ENCODE results near the gene WIF1. TPM values are rescaled to one million over a fixed set of nuclear protein-coding genes. Genes with fewer than 3 reads are reported as not detected.

WIF1 gene
- total RNA-seq, 1 donor from 2014 or later, result 1.0 TPM

GRCh38 chr12:65094722-65095121 lies 26.4 kb downstream of the WIF1 start:
- Histone ChIP-seq H3K9me3 (ENCODE audit: control insufficient read depth in 3 of 3, low read length in 3 of 3) (no peaks in the 10 kb centered on the region), H3K27me3 (ENCODE audit: control insufficient read depth in 3 of 3, insufficient read depth in 3 of 3, low read length in 3 of 3) (peaks cover 0 to 11% (median 9%) of the 10 kb centered on the region in 3 donors), H3K27ac (ENCODE audit: low read depth, low read length) (no peak overlapping the region), H3K4me1 (ENCODE audit: control insufficient read depth in 3 of 3, insufficient read depth in 3 of 3, low read length in 3 of 3) (no peaks in the 10 kb centered on the region), H3K4me3 (ENCODE audit: low read length in 3 of 3) (no peak overlapping the region), H3K36me3 (ENCODE audit: control insufficient read depth in 3 of 3, insufficient read depth in 3 of 3, low read length in 3 of 3) (no peaks in the 10 kb centered on the region), H3K9ac (ENCODE audit: low read depth in 1 of 3, low read length in 3 of 3) (no peak overlapping the region)

- peaks cover 0 to 9% (median 7%) of the 10 kb centered on the region in 3 donors for H3K27me3 ChIP-seq (ENCODE audit: control insufficient read depth in 3 of 3, insufficient read depth in 3 of 3, low read length in 3 of 3)
- no peak overlapping the region for H3K9ac ChIP-seq (ENCODE audit: low read depth in 1 of 3, low read length in 3 of 3)
- H3K9me3 ChIP-seq (ENCODE audit: control insufficient read depth in 3 of 3, low read length in 3 of 3), result no peaks in the 10 kb centered on the region
- H3K4me1 ChIP-seq (ENCODE audit: control insufficient read depth in 3 of 3, insufficient read depth in 3 of 3, low read length in 3 of 3), result no peaks in the 10 kb centered on the region
- H3K36me3 ChIP-seq (ENCODE audit: control insufficient read depth in 3 of 3, insufficient read depth in 3 of 3, low read length in 3 of 3), result no peaks in the 10 kb centered on the region
- H3K27ac ChIP-seq (ENCODE audit: low read depth, low read length), result no peak overlapping the region
- no peak overlapping the region for H3K4me3 ChIP-seq (ENCODE audit: low read length in 3 of 3)
Observed at GRCh38 chr12:65093606-65094005, 27.5 kb downstream of the WIF1 start.

DNA sequence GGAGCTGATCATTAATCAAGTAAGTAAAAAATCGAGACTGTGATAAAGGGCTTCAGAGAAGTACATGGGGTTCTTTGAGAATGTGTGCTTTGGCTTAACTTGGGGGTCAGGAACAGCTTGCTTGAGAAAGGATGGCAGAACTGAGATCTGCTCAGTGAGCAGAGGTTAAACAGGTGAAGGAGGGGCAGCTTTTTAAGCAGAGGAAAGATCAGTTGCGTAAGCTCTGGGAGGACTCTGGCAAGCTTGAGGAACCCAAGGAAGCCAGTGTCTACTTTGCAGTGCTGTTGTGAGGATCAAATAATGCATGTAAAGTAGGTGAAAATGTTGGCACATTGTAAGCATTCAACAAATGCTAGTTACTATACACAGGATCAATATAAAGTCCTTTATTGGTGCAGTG lies 30.6 kb downstream of the WIF1 start:
- H3K27me3 ChIP-seq (ENCODE audit: control insufficient read depth in 3 of 3, insufficient read depth in 3 of 3, low read length in 3 of 3), result peaks cover 3 to 10% (median 9%) of the 10 kb centered on the region in 3 donors
- no peak overlapping the region for H3K27ac ChIP-seq (ENCODE audit: low read depth, low read length)
- H3K4me1 ChIP-seq (ENCODE audit: control insufficient read depth in 3 of 3, insufficient read depth in 3 of 3, low read length in 3 of 3), result no peaks in the 10 kb centered on the region
- H3K36me3 ChIP-seq (ENCODE audit: control insufficient read depth in 3 of 3, insufficient read depth in 3 of 3, low read length in 3 of 3), result no peaks in the 10 kb centered on the region
- H3K9me3 ChIP-seq (ENCODE audit: control insufficient read depth in 3 of 3, low read length in 3 of 3), result no peaks in the 10 kb centered on the region
- no peak overlapping the region for H3K9ac ChIP-seq (ENCODE audit: low read depth in 1 of 3, low read length in 3 of 3)
- H3K4me3 ChIP-seq (ENCODE audit: low read length in 3 of 3), result no peak overlapping the region

GRCh38 chr12:65086236-65086635 lies 34.9 kb downstream of the WIF1 start:
- Histone ChIP-seq H3K36me3 (ENCODE audit: control insufficient read depth in 3 of 3, insufficient read depth in 3 of 3, low read length in 3 of 3) (no peaks in the 10 kb centered on the region), H3K27me3 (ENCODE audit: control insufficient read depth in 3 of 3, insufficient read depth in 3 of 3, low read length in 3 of 3) (peaks cover 3 to 5% (median 3%) of the 10 kb centered on the region in 3 donors), H3K9me3 (ENCODE audit: control insufficient read depth in 3 of 3, low read length in 3 of 3) (no peaks in the 10 kb centered on the region), H3K4me1 (ENCODE audit: control insufficient read depth in 3 of 3, insufficient read depth in 3 of 3, low read length in 3 of 3) (no peaks in the 10 kb centered on the region), H3K9ac (ENCODE audit: low read depth in 1 of 3, low read length in 3 of 3) (no peak overlapping the region), H3K27ac (ENCODE audit: low read depth, low read length) (no peak overlapping the region), H3K4me3 (ENCODE audit: low read length in 3 of 3) (no peak overlapping the region)

GRCh38 chr12:65084579-65084978 lies 36.5 kb downstream of the WIF1 start:
- Histone ChIP-seq H3K4me1 (ENCODE audit: control insufficient read depth in 3 of 3, insufficient read depth in 3 of 3, low read length in 3 of 3) (no peaks in the 10 kb centered on the region), H3K9ac (ENCODE audit: low read depth in 1 of 3, low read length in 3 of 3) (no peak overlapping the region), H3K27ac (ENCODE audit: low read depth, low read length) (no peak overlapping the region), H3K9me3 (ENCODE audit: control insufficient read depth in 3 of 3, low read length in 3 of 3) (no peaks in the 10 kb centered on the region), H3K36me3 (ENCODE audit: control insufficient read depth in 3 of 3, insufficient read depth in 3 of 3, low read length in 3 of 3) (no peaks in the 10 kb centered on the region), H3K27me3 (ENCODE audit: control insufficient read depth in 3 of 3, insufficient read depth in 3 of 3, low read length in 3 of 3) (peaks cover 0 to 3% (median 3%) of the 10 kb centered on the region in 3 donors), H3K4me3 (ENCODE audit: low read length in 3 of 3) (no peak overlapping the region)

DNA sequence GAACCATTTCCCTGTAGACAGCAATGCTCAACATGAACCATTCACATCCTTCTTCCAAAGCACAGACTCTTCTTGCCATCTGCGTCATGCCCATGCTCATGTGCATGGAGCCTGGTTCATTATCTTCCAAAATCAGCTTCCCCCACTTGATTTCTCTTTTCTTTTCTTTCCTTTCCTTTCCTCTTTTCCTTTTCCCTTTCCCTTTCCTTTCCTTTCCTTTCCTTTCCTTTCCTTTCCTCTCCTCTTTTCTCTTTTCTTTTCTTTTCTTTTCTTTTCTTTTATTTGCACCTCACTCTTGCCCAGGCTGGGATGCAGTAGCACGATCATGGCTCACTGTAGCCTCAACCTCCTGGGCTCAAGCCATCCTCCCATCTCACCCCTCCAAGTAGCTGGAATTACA lies 37.5 kb downstream of the WIF1 start:
- Histone ChIP-seq H3K27ac (ENCODE audit: low read depth, low read length) (no peak overlapping the region), H3K9me3 (ENCODE audit: control insufficient read depth in 3 of 3, low read length in 3 of 3) (no peaks in the 10 kb centered on the region), H3K36me3 (ENCODE audit: control insufficient read depth in 3 of 3, insufficient read depth in 3 of 3, low read length in 3 of 3) (no peaks in the 10 kb centered on the region), H3K4me3 (ENCODE audit: low read length in 3 of 3) (no peak overlapping the region), H3K27me3 (ENCODE audit: control insufficient read depth in 3 of 3, insufficient read depth in 3 of 3, low read length in 3 of 3) (peaks cover 0 to 3% (median 3%) of the 10 kb centered on the region in 3 donors), H3K9ac (ENCODE audit: low read depth in 1 of 3, low read length in 3 of 3) (no peak overlapping the region), H3K4me1 (ENCODE audit: control insufficient read depth in 3 of 3, insufficient read depth in 3 of 3, low read length in 3 of 3) (no peaks in the 10 kb centered on the region)

DNA sequence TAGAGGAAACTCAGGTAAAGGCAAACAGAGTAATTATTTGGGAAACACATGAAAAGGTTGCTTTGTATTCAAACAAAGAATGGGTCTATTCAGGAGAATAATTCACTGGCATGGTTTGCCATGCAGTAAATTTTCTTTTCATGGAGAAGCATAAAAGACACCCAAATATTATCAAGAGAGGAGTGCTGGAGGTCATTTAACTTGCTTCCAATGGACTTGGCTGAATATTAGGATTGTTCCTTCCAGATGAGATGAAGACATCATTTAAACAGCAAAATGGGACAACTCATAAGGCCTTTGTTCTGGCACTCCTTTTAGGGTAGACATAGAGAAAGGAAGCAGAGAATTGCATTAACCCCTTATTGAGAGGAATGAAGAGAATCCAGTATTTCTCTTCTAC lies 38.7 kb downstream of the WIF1 start:
- Histone ChIP-seq H3K9me3 (ENCODE audit: control insufficient read depth in 3 of 3, low read length in 3 of 3) (no peaks in the 10 kb centered on the region), H3K27ac (ENCODE audit: low read depth, low read length) (no peak overlapping the region), H3K4me1 (ENCODE audit: control insufficient read depth in 3 of 3, insufficient read depth in 3 of 3, low read length in 3 of 3) (no peaks in the 10 kb centered on the region), H3K4me3 (ENCODE audit: low read length in 3 of 3) (no peak overlapping the region), H3K27me3 (ENCODE audit: control insufficient read depth in 3 of 3, insufficient read depth in 3 of 3, low read length in 3 of 3) (peaks cover 0 to 3% (median 0%) of the 10 kb centered on the region in 3 donors), H3K36me3 (ENCODE audit: control insufficient read depth in 3 of 3, insufficient read depth in 3 of 3, low read length in 3 of 3) (no peaks in the 10 kb centered on the region), H3K9ac (ENCODE audit: low read depth in 1 of 3, low read length in 3 of 3) (no peak overlapping the region)

GRCh38 chr12:65081496-65081895 lies 39.6 kb downstream of the WIF1 start:
- Histone ChIP-seq H3K9me3 (ENCODE audit: control insufficient read depth in 3 of 3, low read length in 3 of 3) (no peaks in the 10 kb centered on the region), H3K9ac (ENCODE audit: low read depth in 1 of 3, low read length in 3 of 3) (no peak overlapping the region), H3K36me3 (ENCODE audit: control insufficient read depth in 3 of 3, insufficient read depth in 3 of 3, low read length in 3 of 3) (no peaks in the 10 kb centered on the region), H3K27me3 (ENCODE audit: control insufficient read depth in 3 of 3, insufficient read depth in 3 of 3, low read length in 3 of 3) (peaks cover 0 to 3% (median 0%) of the 10 kb centered on the region in 3 donors), H3K4me3 (ENCODE audit: low read length in 3 of 3) (no peak overlapping the region), H3K4me1 (ENCODE audit: control insufficient read depth in 3 of 3, insufficient read depth in 3 of 3, low read length in 3 of 3) (no peaks in the 10 kb centered on the region), H3K27ac (ENCODE audit: low read depth, low read length) (no peak overlapping the region)

DNA sequence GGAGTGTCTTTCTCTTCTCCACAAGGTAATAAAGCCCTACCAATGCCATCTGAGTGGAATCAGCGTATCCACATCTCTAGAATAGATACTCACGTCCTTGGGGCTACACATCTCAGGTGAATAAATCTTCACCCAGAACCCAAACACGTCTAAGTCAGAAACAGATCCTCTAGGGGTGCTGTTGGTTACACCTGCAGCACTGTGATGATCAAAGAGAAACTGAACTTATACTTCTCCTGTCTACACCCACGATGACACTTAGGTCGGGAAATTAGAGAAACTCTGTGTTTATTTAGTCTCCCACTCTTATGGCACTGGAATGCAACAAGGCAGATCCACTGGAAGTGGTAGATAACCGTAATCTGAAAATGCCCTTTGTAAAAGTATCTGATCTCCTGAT lies 46.2 kb downstream of the WIF1 start:
- no peak overlapping the region for H3K9ac ChIP-seq (ENCODE audit: low read depth in 1 of 3, low read length in 3 of 3)
- H3K4me3 ChIP-seq (ENCODE audit: low read length in 3 of 3), result no peak overlapping the region
- H3K4me1 ChIP-seq (ENCODE audit: control insufficient read depth in 3 of 3, insufficient read depth in 3 of 3, low read length in 3 of 3), result no peaks in the 10 kb centered on the region
- H3K36me3 ChIP-seq (ENCODE audit: control insufficient read depth in 3 of 3, insufficient read depth in 3 of 3, low read length in 3 of 3), result no peaks in the 10 kb centered on the region
- H3K27me3 ChIP-seq (ENCODE audit: control insufficient read depth in 3 of 3, insufficient read depth in 3 of 3, low read length in 3 of 3), result peaks cover 0 to 3% (median 0%) of the 10 kb centered on the region in 3 donors
- no peak overlapping the region for H3K27ac ChIP-seq (ENCODE audit: low read depth, low read length)
- no peaks in the 10 kb centered on the region for H3K9me3 ChIP-seq (ENCODE audit: control insufficient read depth in 3 of 3, low read length in 3 of 3)

DNA sequence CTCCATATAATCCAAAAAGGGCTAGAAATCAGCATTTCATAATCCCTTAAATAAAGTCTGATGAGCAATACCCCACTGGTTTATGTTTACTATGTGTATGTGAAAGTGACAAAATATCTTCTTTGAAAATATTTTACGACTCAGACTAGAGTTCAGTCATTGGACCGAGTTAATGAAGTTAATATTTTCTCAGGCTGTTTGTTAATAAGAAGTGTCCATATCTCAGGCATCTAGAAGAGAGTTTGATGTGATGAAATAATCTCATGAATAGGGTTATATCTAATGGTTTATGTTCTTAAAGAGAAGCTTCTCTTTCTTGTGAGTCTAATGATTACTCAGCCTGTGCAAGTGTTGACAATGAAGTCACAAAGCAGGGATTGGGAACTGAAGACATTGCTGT lies 51.8 kb downstream of the WIF1 start:
- peaks cover 0 to 3% (median 0%) of the 10 kb centered on the region in 3 donors for H3K27me3 ChIP-seq (ENCODE audit: control insufficient read depth in 3 of 3, insufficient read depth in 3 of 3, low read length in 3 of 3)
- H3K4me3 ChIP-seq (ENCODE audit: low read length in 3 of 3), result no peak overlapping the region
- H3K36me3 ChIP-seq (ENCODE audit: control insufficient read depth in 3 of 3, insufficient read depth in 3 of 3, low read length in 3 of 3), result no peaks in the 10 kb centered on the region
- no peak overlapping the region for H3K9ac ChIP-seq (ENCODE audit: low read depth in 1 of 3, low read length in 3 of 3)
- no peaks in the 10 kb centered on the region for H3K4me1 ChIP-seq (ENCODE audit: control insufficient read depth in 3 of 3, insufficient read depth in 3 of 3, low read length in 3 of 3)
- no peak overlapping the region for H3K27ac ChIP-seq (ENCODE audit: low read depth, low read length)
- H3K9me3 ChIP-seq (ENCODE audit: control insufficient read depth in 3 of 3, low read length in 3 of 3), result no peaks in the 10 kb centered on the region

DNA sequence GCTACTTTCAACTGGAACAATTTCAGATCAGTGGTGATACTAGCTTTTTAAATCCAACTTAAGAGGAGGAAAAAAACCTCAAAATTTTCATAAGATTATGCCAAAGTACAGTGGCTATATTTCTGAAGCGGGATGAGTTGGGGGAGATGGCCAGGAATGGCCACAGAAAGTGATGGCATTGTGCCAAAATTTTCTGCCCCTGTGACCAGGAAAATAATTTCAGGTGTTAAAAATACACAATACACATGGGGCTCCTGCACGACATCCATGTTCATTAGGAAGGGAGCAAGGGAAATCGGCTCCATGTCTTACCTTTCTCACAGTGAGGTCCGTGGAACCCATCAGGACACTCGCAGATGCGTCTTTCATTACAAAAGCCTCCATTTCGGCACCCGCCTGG lies 53.7 kb downstream of the WIF1 start:
- Histone ChIP-seq H3K4me1 (ENCODE audit: control insufficient read depth in 3 of 3, insufficient read depth in 3 of 3, low read length in 3 of 3) (no peaks in the 10 kb centered on the region), H3K27me3 (ENCODE audit: control insufficient read depth in 3 of 3, insufficient read depth in 3 of 3, low read length in 3 of 3) (no peaks in the 10 kb centered on the region), H3K27ac (ENCODE audit: low read depth, low read length) (no peak overlapping the region), H3K9me3 (ENCODE audit: control insufficient read depth in 3 of 3, low read length in 3 of 3) (no peaks in the 10 kb centered on the region), H3K36me3 (ENCODE audit: control insufficient read depth in 3 of 3, insufficient read depth in 3 of 3, low read length in 3 of 3) (no peaks in the 10 kb centered on the region), H3K9ac (ENCODE audit: low read depth in 1 of 3, low read length in 3 of 3) (no peak overlapping the region), H3K4me3 (ENCODE audit: low read length in 3 of 3) (no peak overlapping the region)

All from skeletal muscle tissue (tissue), 4 donors.